Measurements from ENCODE around the gene FAP. TPM values are rescaled to one million over a fixed set of nuclear protein-coding genes. Genes with fewer than 3 reads are reported as not detected.

The FAP gene
- total RNA-seq, 1 experiment from 2014 or later, result 3.3 TPM

DNA sequence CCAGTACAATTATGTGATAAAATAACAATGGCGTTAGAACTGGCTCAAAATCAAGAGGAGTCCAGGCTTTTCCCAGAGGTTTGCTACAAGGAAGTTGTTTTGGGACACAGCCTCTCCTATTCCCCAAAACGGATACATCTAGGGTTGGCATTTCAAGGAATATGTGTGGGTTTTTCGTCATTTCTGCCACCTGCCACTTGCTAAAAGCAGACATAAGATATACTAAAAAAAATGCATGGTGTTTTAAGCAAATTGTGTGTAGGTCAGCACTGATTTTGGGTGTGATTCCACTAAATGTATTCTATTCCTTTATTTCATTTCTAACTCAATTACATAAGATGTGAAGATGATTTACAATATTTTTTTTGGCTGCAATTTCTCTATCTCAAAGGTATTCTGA lies 54.8 kb downstream of the FAP start:
- DNase-seq (ENCODE audit: low spot score), result no peak

DNA sequence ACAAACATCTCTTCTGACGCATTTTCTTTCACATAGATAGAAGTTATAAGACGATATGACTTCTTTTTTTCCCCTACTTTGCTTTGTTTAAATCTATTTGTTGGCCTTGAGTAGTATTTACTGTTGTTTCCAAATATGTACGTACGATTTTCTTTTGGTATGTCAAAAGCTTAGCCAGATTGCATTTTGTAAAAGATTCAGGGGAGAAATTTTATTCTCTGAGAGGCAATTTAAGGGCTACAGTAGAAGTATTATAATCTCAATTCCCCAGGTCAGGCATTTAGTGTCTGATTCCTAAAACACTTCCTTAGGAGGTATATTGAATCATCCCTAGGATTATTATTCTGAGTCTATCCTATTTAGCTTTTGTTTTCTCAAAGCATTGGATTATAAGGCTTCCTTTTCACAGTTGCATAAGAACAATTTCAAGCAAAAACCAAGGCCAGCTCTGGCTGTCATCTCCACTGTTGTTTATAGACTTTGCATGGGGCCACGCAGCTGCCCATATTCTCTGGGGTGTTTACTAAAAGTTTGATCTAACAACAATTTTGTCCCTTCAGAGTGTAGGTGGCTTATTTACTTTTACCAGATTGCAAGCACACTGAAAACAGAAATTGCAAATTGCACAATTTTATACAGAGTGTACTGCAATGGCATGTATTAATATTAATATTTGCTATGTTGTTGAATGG lies 57.6 kb downstream of the FAP start:
- DNase-seq (ENCODE audit: low spot score), result no peak

DNA sequence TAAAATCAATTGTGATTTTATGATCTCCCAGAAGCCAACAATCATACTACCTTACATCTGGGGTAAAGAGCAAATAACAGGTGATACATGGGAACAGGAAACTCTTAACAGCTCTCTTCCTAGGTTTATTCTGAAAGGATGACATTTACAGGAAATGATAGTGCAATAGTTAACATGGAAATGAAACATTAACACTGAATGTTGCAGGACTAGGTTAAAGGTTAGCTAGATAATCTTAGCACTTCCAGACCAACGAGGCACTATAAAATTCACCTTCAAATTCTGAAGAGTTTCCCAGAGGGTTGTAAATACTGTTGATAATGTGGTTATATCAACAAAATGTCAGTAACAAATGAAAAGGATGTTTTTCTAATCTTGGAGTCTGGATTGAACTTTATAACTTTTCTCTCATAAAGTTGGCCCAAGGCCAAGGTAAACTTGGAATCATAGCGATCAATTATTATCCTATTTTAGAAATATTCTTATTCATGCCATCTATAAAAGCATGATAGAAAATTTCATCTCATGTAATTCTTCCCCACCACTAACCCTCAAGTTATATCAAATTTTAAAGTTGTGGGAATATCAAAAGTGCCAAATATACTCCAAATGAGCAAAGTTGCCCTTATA lies 58.3 kb downstream of the FAP start:
- no peak for DNase-seq (ENCODE audit: low spot score)

DNA sequence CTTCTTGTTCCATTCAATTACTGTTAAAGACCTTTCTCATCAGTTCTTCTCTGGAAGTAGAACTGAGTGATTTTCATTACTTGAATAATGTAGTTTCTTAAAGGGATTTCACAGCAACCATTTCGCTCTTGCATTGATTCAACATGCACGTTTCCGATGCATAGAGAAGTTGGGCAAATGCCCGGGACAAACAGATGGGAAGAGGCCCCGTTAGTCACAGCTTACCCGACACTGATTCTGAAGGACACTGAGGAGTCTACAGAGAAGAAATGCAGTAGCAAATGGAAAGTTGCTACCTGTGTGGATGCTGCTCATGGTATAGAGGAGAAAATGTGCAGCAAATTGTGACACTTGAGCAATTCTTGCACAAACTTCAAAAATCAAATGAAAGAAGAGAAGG lies 58.9 kb downstream of the FAP start:
- DNase-seq (ENCODE audit: low spot score), result no peak

DNA sequence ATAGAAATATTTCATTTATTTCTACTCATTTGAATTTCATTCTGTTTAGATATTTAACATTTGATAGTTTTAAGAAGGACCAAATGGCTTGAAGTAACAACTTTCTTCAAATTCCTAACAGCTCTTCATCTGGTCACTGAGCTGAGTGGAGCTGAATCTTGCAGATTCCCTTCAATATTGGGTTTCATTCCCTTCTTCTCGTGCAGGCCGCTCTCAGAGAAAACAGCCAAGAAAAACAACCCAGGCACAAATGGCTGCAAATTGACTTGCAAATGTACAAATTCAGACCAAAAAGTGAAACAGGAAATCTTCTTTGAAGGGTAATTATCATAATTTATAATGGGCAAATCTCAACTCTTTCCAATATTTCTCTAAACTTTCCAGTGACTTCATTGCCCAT lies 60.9 kb downstream of the FAP start:
- DNase-seq (ENCODE audit: low spot score), result no peak

DNA sequence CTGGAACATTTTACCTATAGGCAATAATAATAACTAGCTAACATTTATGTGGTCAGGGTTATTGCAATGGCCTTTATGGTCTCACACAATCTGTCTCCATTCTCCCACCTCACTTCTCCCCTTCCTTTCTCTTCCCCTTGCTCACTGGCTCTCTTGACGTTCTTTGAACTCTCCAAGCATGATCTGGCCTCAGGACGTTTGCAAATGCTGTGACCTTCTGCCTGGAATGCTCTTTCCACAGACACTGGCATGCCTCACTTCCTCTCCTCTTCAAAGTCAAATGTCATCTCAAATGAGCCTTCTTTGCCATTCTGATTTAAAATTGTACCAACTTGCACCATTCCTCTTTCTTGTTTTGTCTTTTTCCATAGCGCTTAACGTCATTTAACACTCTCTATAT lies 65.9 kb downstream of the FAP start:
- no peak for DNase-seq (ENCODE audit: low spot score)

DNA sequence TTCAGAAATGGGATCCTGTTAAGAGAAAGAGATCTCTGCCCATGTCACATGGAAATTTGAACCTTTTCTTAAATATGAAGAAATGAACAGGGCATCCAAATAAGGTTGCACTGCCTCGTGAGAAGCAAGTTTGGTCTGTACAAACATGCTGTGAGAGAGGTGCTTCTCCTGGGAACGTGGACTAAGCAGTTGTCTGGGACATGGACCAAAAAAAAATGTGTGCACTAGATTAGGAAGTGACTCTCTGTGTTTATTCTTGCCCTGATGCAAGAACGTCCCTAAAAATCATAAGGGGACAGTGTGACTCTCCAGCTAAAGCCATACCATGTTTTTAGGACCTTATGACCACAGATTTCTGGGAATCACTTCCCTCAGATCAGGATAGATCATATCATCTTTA lies 67.5 kb downstream of the FAP start:
- no peak for DNase-seq (ENCODE audit: low spot score)

DNA sequence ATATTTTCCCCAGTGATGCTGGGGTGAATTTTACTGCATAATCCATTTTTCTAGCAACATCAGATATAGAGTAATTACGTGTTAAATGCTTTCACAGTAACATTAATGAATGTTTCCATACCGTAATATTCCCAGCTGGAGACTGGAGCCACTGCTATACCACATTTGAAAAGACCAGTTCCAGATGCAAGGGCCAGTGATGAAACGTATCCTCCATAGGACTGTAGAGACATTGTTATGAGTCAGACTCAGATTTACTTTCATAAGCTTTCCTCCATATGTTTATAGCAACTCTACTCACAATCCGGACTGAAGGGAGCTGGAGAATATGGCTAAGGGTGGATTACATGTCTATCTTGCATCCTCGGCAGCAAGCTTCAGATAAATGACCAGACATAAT lies 68.5 kb downstream of the FAP start:
- DNase-seq (ENCODE audit: low spot score), result peak; percentile 11

DNA sequence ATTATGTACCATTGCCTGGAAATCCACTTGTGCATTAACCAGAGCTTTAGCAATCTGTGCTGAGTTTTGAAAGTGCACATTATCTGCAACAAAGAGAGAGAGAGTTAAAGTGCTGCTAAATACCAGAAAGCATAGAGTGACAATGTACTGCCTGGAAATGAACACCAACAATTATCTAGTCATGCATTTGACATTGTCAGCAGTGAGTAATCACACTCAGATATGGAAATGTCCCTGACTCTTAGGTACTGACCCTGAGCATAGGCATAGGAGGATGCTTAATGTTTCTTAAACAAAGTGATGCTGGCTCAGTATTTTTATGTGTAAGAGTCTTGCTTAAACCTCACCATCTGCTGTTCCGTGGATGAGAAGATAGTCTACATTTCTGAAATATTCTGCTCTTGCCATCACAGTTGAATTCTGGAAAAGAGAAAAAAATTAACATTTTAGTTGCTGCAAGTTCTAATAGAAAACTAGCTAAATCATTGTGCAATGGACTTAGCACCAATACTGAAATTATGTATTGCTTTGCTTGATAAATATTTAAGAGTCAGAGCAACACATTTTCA lies 70.4 kb downstream of the FAP start:
- no peak for DNase-seq (ENCODE audit: low spot score)

DNA sequence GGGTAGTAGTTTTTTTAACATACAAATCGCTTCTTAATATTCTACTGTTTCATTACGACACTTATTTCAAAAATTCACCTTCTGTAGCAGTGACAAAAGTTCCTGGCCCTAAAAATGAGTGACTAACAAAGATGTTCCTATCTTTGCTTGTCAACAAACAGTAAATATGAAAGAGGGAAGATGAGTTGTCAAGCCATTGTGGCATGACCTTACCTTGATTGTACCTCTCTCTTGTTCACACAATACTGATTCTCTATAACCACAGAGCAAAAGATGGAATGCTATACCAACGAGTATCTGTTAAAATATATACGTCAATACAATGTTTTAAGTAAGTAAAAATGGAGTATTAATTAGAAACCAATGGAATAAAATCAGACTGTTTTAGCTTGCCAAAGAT lies 76.5 kb downstream of the FAP start:
- DNase-seq (ENCODE audit: low spot score), result no peak

DNA sequence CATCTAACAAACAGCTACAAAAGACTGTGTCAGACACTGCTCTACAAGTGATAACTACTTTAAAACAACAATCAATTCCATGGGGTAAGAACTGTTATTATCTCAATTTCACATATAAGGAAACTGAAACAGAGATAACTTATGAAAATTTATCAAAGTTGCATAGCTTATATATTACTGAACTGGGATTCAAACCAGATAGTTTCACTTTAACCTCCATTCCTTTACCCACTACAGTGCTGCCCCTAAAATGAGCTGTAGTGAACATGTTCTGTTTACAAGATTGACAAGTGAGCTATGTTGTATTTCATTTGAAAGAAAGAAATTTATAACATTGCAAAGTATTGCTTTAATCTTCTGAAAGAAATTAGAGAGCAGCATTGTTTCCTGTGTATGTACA lies 77.1 kb downstream of the FAP start:
- no peak for DNase-seq (ENCODE audit: low spot score)

DNA sequence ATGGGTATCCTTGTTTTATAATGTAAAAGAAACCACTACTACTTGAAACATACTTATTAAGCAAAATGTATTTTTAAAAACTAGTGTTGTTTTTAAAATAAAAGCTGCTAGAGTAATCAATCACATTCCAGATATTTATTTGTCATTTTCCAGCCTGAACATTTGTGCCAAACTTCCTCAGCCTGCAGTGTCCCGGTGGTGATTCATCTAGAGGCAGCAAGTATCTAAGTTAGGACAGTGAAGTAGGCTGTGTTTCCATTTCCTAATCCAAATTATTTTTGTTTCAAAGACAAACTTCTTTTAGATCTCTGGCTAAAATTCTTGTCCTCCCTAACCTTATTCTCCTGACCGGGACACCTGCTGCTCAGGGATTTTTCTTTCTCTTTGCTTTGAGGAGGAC lies 78.4 kb downstream of the FAP start:
- no peak for DNase-seq (ENCODE audit: low spot score)

DNA sequence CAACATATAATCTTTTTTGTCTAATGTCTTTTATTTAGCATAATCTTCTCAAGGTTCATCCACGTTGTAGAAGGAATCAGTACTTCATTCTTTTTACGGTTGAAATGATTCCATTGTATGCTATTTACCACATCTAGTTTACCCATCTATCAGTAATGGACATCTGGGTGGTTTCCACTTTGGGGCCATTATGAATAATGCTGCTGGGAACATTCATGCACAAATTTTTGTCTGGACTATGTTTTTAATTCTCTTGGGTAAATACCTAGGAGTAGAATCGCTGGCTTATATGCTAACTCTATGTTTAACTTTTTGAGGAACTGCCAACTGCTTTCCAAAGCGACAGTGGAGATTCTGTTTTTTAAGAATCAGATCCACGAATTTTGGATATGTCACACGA lies 83.8 kb downstream of the FAP start:
- no peak for DNase-seq (ENCODE audit: low spot score)

DNA sequence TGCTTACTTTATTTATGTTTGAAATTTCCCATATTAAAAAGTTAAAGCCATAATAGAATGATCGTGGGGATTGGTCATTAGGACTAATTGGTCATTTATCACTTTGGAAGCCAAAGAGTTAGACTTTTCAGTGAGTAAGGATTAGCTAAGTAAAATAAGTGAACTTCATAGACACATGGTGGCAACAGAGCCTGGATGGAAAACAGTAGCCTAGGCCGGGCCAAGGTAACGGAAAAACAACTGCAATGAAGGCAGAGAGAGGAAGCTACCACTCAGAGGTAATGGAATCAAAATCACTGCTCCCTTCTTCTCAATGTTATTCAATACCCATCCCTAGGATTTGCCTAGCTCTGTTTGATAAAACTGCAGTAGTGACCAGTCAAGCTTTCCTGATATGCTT lies 87.1 kb downstream of the FAP start:
- DNase-seq (ENCODE audit: low spot score), result no peak

DNA sequence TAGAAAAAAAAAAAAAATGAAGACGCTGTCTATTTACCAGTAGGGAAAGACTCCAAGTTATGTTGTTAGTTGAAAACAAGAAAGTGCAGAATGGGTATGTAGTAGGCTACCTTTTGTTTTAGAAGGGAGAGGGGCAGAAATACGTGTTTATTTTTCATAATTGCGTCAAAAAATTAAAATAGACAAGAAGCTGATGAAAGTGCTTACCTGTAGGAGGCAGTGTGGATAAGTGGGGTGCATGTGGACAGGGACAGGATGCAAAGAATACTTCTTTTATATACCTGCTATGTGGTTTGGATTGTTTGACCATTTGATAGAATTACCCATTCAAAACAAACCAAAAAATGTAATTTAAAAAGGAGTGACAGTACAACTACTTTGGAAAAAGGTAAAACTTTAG lies 88.2 kb downstream of the FAP start:
- DNase-seq (ENCODE audit: low spot score), result no peak

DNA sequence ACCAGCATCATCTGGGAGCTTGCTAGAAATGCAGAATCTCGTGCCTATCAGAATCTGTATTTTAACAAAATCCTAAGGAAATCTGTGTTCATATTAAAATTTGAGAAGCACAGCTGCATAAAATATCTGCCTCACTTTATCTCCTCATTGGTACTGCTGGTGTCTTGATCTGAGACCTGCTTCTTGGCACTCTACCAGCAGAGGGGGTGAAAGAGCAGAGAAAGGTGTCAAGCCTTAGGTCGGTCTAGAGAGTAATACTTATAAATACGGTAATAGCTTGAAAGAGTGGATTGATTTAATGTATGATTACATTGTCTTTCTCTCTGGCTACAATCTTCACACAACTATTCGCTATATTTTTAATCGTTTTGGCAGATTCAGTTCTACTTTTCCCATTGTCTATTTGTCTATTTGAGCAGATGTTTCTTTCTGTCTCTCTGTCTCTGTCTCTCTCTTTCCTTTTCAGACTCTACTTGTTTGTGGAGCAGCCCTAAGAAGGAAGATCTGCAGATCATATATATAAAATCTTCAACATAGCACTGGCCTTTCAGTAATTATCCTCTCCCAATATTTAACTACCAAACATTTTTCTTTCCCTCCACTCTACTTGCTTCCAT lies 89.5 kb downstream of the FAP start:
- peak; percentile 50 for DNase-seq (ENCODE audit: low spot score)

DNA sequence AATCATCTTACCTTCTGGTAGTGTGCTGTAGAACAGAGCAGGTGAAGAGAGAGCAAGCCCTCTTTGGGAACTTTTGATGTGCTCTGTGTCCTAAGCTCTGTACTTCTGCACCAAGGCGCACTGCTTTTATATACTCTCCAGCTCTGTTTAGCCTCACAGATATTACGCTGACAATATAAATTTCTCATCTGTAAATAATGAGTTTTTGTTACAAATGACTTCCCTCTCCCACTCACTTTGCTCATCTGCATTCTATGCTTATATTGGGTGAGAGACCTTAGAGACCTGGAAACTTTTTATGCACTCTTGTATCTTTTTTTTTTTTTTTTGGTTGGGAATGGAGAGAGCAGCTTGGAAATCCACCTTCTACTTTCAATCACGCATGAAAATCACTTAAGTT lies 91.1 kb downstream of the FAP start, which contains the start of gene GCG:
Gene GCG (minus strand): TSS at position 101 of the 400 bp plus-strand sequence. CDS start 3,069 bp downstream, outside the sequence.
- DNase-seq (ENCODE audit: low spot score), result no peak

DNA sequence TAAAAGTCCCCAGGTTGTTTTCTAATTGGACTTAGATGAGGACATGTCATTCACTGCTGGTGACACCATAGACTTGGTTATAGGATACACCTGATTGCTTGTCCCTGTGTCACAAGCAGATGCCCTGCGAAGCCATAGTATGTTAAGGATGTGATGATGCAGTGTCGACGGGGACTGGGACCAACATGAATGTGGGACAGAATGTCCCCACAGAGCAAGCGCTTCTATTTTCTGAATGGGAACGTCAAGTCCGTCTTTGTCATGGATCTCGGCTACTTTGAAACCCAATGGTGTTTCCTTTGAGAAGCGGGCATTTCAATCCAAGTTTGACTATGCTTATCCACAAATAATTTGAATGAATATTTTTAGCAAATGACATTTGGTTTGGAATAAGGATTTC lies 93.3 kb downstream of the FAP start:
- no peak for DNase-seq (ENCODE audit: low spot score)

DNA sequence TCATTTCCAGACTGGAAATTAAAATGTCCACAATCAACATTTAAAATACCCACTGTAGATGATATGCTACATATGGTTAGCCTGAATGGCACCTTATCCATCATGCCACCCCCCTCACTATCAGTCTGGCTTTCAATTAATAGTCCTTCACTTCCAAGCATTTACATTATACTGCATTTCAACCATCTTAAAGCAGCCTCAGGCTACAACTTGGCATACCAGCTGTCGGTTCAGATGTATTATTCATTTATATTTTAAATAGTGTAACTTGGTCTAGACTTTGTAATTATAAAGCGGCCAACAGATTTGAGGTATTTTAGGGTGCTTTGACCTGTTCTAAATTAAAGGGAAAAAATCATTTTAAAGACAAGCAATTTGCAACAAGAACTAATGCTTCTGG lies 93.8 kb downstream of the FAP start:
- DNase-seq (ENCODE audit: low spot score), result no peak

DNA sequence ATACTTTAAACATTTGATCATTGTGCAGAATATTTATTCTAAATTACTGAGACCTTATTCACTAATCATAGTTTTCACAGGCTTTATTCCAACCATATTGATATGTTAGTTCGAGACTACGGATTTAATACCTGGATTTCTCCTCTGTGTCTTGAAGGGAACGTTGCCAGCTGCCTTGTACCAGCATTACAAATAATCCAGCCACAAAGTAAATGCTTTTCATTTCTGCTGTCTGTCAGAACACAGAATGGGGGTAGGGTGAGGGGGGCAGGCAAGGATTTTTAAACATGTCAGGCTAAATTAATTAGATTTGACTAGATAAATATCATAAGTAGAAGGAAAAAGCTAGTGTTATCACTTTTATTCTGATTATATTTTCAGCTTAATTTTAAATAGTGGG lies 94.3 kb downstream of the FAP start:
- DNase-seq (ENCODE audit: low spot score), result no peak

DNA sequence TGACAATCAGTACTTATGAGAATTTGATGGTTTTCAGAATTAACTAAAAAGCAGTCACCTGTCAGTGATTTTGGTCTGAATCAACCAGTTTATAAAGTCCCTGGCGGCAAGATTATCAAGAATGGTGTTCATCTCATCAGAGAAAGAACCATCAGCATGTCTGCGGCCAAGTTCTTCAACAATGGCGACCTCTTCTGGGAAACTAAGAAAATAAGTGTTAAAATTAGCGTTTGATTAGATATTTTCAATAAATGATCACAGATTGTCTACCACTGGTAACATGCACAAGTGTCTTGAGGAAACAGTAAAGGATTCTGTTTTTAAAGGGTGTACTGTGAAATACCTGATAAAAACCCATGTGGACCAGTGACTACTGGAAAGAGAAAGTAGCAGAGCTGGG lies 99.3 kb downstream of the FAP start:
- DNase-seq (ENCODE audit: low spot score), result no peak

DNA sequence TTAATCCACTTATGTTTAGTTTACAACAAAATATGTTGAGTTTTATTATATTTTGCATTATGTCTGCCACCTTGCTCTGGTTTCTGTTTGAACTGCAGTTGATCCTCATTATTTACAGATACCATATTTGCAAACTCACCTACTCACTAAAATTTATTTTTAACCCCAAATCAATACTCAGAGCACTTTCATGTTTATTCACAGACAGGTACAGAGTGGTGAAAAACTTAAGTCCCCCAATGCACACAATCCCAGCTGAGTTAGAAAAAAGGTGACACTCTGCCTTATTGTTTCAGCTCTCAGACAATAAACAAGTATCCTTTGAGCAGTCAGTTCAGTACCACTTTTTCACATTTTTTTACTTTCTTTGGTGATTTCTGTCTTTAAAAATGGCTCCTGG lies 104.9 kb downstream of the FAP start:
- no peak for DNase-seq (ENCODE audit: low spot score)

DNA sequence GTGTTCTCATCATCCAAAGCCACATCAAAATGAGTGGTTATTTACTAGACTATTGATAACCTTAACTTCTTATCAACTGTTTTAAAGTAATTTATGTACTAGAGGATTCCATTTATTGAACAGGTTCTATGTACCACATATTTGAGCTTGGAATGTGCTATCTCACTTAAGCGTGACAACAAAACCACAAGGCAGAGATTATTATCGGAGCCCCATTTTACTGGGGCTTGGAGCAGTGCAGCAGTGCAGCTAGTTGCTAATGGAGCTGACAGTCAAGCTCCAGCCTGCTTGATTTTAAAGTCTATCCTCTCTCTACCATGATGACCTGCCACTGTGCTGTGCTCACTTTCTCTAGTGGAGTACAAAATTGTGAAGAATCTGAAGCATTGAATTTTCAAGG lies 115.8 kb downstream of the FAP start:
- DNase-seq (ENCODE audit: low spot score), result no peak
